CD14-positive monocyte (primary cell): ENCODE measurements around the gene PLA2G4A. TPM values are rescaled to one million over a fixed set of nuclear protein-coding genes. Genes with fewer than 3 reads are reported as not detected.

Experiments used
- DNase-seq, 3 donors: peaks; one replicate each; pipeline ENCODE4 v3.0.0-alpha.2; 2011 to 2022
- H2AFZ ChIP-seq: 2 replicates; pipeline ENCODE4 v1.6.0; 2012; ENCODE audit warnings: mild to moderate bottlenecking, low read depth, low read length, inconsistent platforms; ENCODE audit not compliant: insufficient read depth, poor library complexity, severe bottlenecking
- H3K27ac ChIP-seq, 2 donors: 1 replicate in 1 of 2; 2 replicates in 1 of 2; pipeline ENCODE4 v1.5.1; 2012 to 2013; ENCODE audit warnings: low read length in 2 of 2, control low read depth in 1 of 2, inconsistent platforms in 1 of 2, low read depth in 1 of 2, mild to moderate bottlenecking in 1 of 2
- H3K27me3 ChIP-seq, 2 donors: one replicate each; pipeline versions ENCODE4 v1.6.0 to v1.6.1; 2011 to 2013; ENCODE audit warnings: low read length in 2 of 2; ENCODE audit not compliant: control insufficient read depth in 2 of 2, insufficient read depth in 2 of 2
- H3K36me3 ChIP-seq, 2 donors: replicated peaks in 1 of 2; 1 replicate in 1 of 2; 2 replicates in 1 of 2; pipeline versions ENCODE4 v1.5.1 to v1.6.1; 2012 to 2013; ENCODE audit warnings: low read length in 2 of 2, control low read depth in 1 of 2, inconsistent platforms in 1 of 2, mild to moderate bottlenecking in 1 of 2; ENCODE audit not compliant: insufficient read depth in 2 of 2, control insufficient read depth in 1 of 2
- H3K4me1 ChIP-seq, 2 donors: 1 replicate in 1 of 2; 2 replicates in 1 of 2; pipeline versions ENCODE4 v1.5.1 to v1.6.1; 2012 to 2013; ENCODE audit warnings: low read length in 2 of 2, control low read depth in 1 of 2, inconsistent platforms in 1 of 2, mild to moderate bottlenecking in 1 of 2, moderate library complexity in 1 of 2; ENCODE audit not compliant: insufficient read depth in 2 of 2, control insufficient read depth in 1 of 2
- H3K4me2 ChIP-seq: replicated peaks from 2 replicates; pipeline ENCODE3; 2012; ENCODE audit warnings: low read length, moderate library complexity, mild to moderate bottlenecking; ENCODE audit not compliant: poor library complexity, severe bottlenecking; ENCODE audit errors: extremely low read depth
- H3K4me3 ChIP-seq, 3 experiments: fragments of 200-600 bp in 1 of 3; sonication (generic) in 1 of 3; replicated peaks in 1 of 3; 1 replicate in 2 of 3; 2 replicates in 1 of 3; pipeline ENCODE4 v1.5.1; 2011 to 2013; ENCODE audit warnings: low read length in 3 of 3, mild to moderate bottlenecking in 3 of 3, control low read depth in 2 of 3, low read depth in 2 of 3, inconsistent platforms in 1 of 3, moderate library complexity in 1 of 3
- H3K79me2 ChIP-seq: 2 replicates; pipeline ENCODE4 v1.6.0; 2012; ENCODE audit warnings: mild to moderate bottlenecking, control low read depth, inconsistent platforms, low read length, moderate library complexity; ENCODE audit not compliant: insufficient read depth
- H3K9ac ChIP-seq: 2 replicates; pipeline ENCODE4 v1.6.0; 2017; ENCODE audit warnings: low read length, mild to moderate bottlenecking; ENCODE audit not compliant: insufficient read depth, poor library complexity, severe bottlenecking
- H3K9me3 ChIP-seq, 2 donors: replicated peaks in 1 of 2; 1 replicate in 1 of 2; 2 replicates in 1 of 2; pipeline versions ENCODE4 v1.5.1 to v1.6.1; 2012 to 2013; ENCODE audit warnings: low read length in 2 of 2, control low read depth in 1 of 2; ENCODE audit not compliant: control insufficient read depth in 1 of 2, insufficient read depth in 1 of 2
- H4K20me1 ChIP-seq: 2 replicates; pipeline ENCODE4 v1.6.0; 2012; ENCODE audit warnings: mild to moderate bottlenecking, low read length, control low read depth, moderate library complexity; ENCODE audit not compliant: insufficient read depth
- H3K27ac Mint-ChIP-seq, 7 donors: one replicate each; pipeline ENCODE4 v1.8.0; 2020; ENCODE audit warnings: mild to moderate bottlenecking in 7 of 7, mixed read lengths in 7 of 7, moderate library complexity in 6 of 7, inconsistent platforms in 2 of 7
- H3K27me3 Mint-ChIP-seq, 3 donors: one replicate each; pipeline ENCODE4 v1.8.0; 2021 to 2022; ENCODE audit warnings: low read depth in 3 of 3, mild to moderate bottlenecking in 3 of 3, mixed read lengths in 3 of 3, moderate library complexity in 3 of 3, inconsistent platforms in 1 of 3
- H3K36me3 Mint-ChIP-seq, 2 donors: one replicate each; pipeline ENCODE4 v1.8.0; 2020; ENCODE audit warnings: mixed read lengths in 2 of 2, inconsistent platforms in 1 of 2, mild to moderate bottlenecking in 1 of 2
- H3K4me1 Mint-ChIP-seq: one replicate; pipeline ENCODE4 v1.8.0; 2020; ENCODE audit warnings: mild to moderate bottlenecking, mixed read lengths
- H3K4me3 Mint-ChIP-seq, 2 donors: one replicate each; pipeline ENCODE4 v1.8.0; 2020; ENCODE audit warnings: mild to moderate bottlenecking in 2 of 2, mixed read lengths in 2 of 2, moderate library complexity in 1 of 2
- H3K9me3 Mint-ChIP-seq, 7 donors: one replicate each; pipeline ENCODE4 v1.8.0; 2020 to 2022; ENCODE audit warnings: mixed read lengths in 7 of 7, mild to moderate bottlenecking in 6 of 7, moderate library complexity in 6 of 7, inconsistent platforms in 2 of 7
- CTCF ChIP-seq: fragments of 200-600 bp; IDR thresholded peaks from one replicate; pipeline ENCODE4 v1.8.0; 2022; ENCODE audit warnings: antibody characterized with exemption, mild to moderate bottlenecking
- WGBS: methylation state at CpG from one replicate; pipeline ENCODE4 v1.1.5; 2013; ENCODE audit warnings: missing lambda C conversion rate; ENCODE audit not compliant: insufficient coverage; 5-methylcytosine and 5-hydroxymethylcytosine counted together
- intact Hi-C, 2 donors: fragments of 100-400 bp; cut with micrococcal nuclease; formaldehyde crosslinking; loops; one replicate each; pipeline versions ENCODE4 v1.15.0 to v1.15.1; 2023
- polyA plus RNA-seq, 3 donors: library from polyadenylated mRNA; depleted of rRNA in 1 of 3; unstranded in 2 of 3; stranded (reverse) in 1 of 3; fragments of 300-500 nt in 2 of 3; fragments of >200 nt in 1 of 3; fragmentation: Illumina TruSeq in 2 of 3; gene quantifications; 1 replicate in 2 of 3; 2 replicates in 1 of 3; pipeline ENCODE4 v1.2.3, GENCODE V29; 2012 to 2021

Gene PLA2G4A
- polyA plus RNA-seq, 3 donors: 1.4 to 4.5 (median 4.1) TPM

GRCh38 chr1:186999506-186999905 is 170.8 kb downstream of the PLA2G4A start:
- 95% methylated on average over 5 of the region's 6 CpGs for WGBS
- Mint-ChIP-seq H3K4me3 (no peak overlapping the region), H3K27ac (no peak overlapping the region), H3K27me3 (no peaks in the 10 kb centered on the region), H3K9me3 (peaks cover 0 to 2% (median 0%) of the 10 kb centered on the region in 7 donors), H3K36me3 (no peaks in the 10 kb centered on the region), H3K4me1 (peaks cover 11% of the 10 kb centered on the region)
- H3K9me3 ChIP-seq: no peaks in the 10 kb centered on the region
- no peaks in the 10 kb centered on the region for H3K79me2 ChIP-seq
- peaks cover 7 to 12% of the 10 kb centered on the region in 2 donors for H3K4me1 ChIP-seq
- no peak overlapping the region for H3K27ac ChIP-seq
- no peak overlapping the region for H3K9ac ChIP-seq
- intact Hi-C loops: no loop called here
- H3K4me3 ChIP-seq: no peak overlapping the region
- H3K4me2 ChIP-seq: no peak overlapping the region
- H4K20me1 ChIP-seq: no peaks in the 10 kb centered on the region
- no peak for TF ChIP-seq CTCF
- H3K27me3 ChIP-seq: no peaks in the 10 kb centered on the region
- no peak for DNase-seq
- H2AFZ ChIP-seq: no peak overlapping the region
- no peaks in the 10 kb centered on the region for H3K36me3 ChIP-seq

- Histone ChIP-seq H3K27me3 (no peaks in the 10 kb centered on the region), H4K20me1 (no peaks in the 10 kb centered on the region), H3K4me1 (peaks cover 0 to 3% of the 10 kb centered on the region in 2 donors), H3K4me2 (no peak overlapping the region), H3K4me3 (no peak overlapping the region), H3K9me3 (peaks cover 0 to 4% of the 10 kb centered on the region in 2 donors), H3K9ac (no peak overlapping the region), H3K79me2 (no peaks in the 10 kb centered on the region), H3K27ac (no peak overlapping the region), H3K36me3 (no peaks in the 10 kb centered on the region), H2AFZ (no peak overlapping the region)
- H3K27me3 Mint-ChIP-seq: no peaks in the 10 kb centered on the region
- DNase-seq: peak; percentile 31 to 68 (median 45)
- peaks cover 11% of the 10 kb centered on the region for H3K4me1 Mint-ChIP-seq
- intact Hi-C loops: no loop called here
- peaks cover 1 to 5% (median 2%) of the 10 kb centered on the region in 7 donors for H3K9me3 Mint-ChIP-seq
- no peak overlapping the region for H3K4me3 Mint-ChIP-seq
- 0% methylated on average over 1 of the region's 4 CpGs for WGBS
- H3K36me3 Mint-ChIP-seq: no peaks in the 10 kb centered on the region
- peak overlapping the region in 2 of 7 donors; percentile 7 to 8 for H3K27ac Mint-ChIP-seq
- TF ChIP-seq CTCF: no peak
Observed at GRCh38 chr1:187001198-187001889, 172.6 kb downstream of the PLA2G4A start.
